ENCODE measurements around the gene ABCD3.
"Not testable (repeated sequence)": the region's sequence is repeated elsewhere in the genome, so short reads cannot be mapped to it uniquely, and the experiment has no call there.

ABCD3 gene

GRCh38 chr1:94413311-94413710 is 4.9 kb upstream of the ABCD3 start:
- in situ Hi-C loops (cut with MboI; ENCODE audit: low sequenced_read_pairs): no loop called here

GRCh38 chr1:94416901-94417727 is 1.1 kb upstream of the ABCD3 start:
- in situ Hi-C loops (cut with MboI; ENCODE audit: low sequenced_read_pairs): no loop called here

- in situ Hi-C loops (cut with MboI; ENCODE audit: low sequenced_read_pairs): no loop called here
Observed at GRCh38 chr1:94417728-94417977, 536 bp upstream of the ABCD3 start.

- in situ Hi-C loops (cut with MboI; ENCODE audit: low sequenced_read_pairs): no loop called here
Observed at GRCh38 chr1:94418664-94419655, 771 bp downstream of the ABCD3 start.

GRCh38 chr1:94422115-94422820 is 4.1 kb downstream of the ABCD3 start:
- in situ Hi-C loops (cut with MboI; ENCODE audit: low sequenced_read_pairs): no loop called here

GRCh38 chr1:94425821-94426484 is 7.8 kb downstream of the ABCD3 start:
- in situ Hi-C loops (cut with MboI; ENCODE audit: low sequenced_read_pairs): no loop called here

GRCh38 chr1:94426485-94426870 is 8.3 kb downstream of the ABCD3 start:
- in situ Hi-C loops (cut with MboI; ENCODE audit: low sequenced_read_pairs): not testable (repeated sequence)

- in situ Hi-C loops (cut with MboI; ENCODE audit: low sequenced_read_pairs): no loop called here
Observed at GRCh38 chr1:94428441-94428840, 10.3 kb downstream of the ABCD3 start.

- in situ Hi-C loops (cut with MboI; ENCODE audit: low sequenced_read_pairs): not testable (repeated sequence)
Observed at GRCh38 chr1:94428927-94429528, 10.8 kb downstream of the ABCD3 start.

GRCh38 chr1:94430066-94430465 is 11.9 kb downstream of the ABCD3 start:
- in situ Hi-C loops (cut with MboI; ENCODE audit: low sequenced_read_pairs): not testable (repeated sequence)

GRCh38 chr1:94433866-94434265 is 15.7 kb downstream of the ABCD3 start:
- in situ Hi-C loops (cut with MboI; ENCODE audit: low sequenced_read_pairs): no loop called here

- in situ Hi-C loops (cut with MboI; ENCODE audit: low sequenced_read_pairs): no loop called here
Observed at GRCh38 chr1:94434365-94435045, 16.3 kb downstream of the ABCD3 start.

GRCh38 chr1:94438692-94439276 is 20.6 kb downstream of the ABCD3 start:
- in situ Hi-C loops (cut with MboI; ENCODE audit: low sequenced_read_pairs): no loop called here

GRCh38 chr1:94440088-94440487 is 21.9 kb downstream of the ABCD3 start:
- in situ Hi-C loops (cut with MboI; ENCODE audit: low sequenced_read_pairs): no loop called here

- in situ Hi-C loops (cut with MboI; ENCODE audit: low sequenced_read_pairs): not testable (repeated sequence)
Observed at GRCh38 chr1:94443067-94443466, 24.9 kb downstream of the ABCD3 start.

- in situ Hi-C loops (cut with MboI; ENCODE audit: low sequenced_read_pairs): not testable (repeated sequence)
Observed at GRCh38 chr1:94444819-94445218, 26.6 kb downstream of the ABCD3 start.

- in situ Hi-C loops (cut with MboI; ENCODE audit: low sequenced_read_pairs): not testable (repeated sequence)
Observed at GRCh38 chr1:94445733-94446132, 27.5 kb downstream of the ABCD3 start.

GRCh38 chr1:94446177-94446576 is 28.0 kb downstream of the ABCD3 start:
- in situ Hi-C loops (cut with MboI; ENCODE audit: low sequenced_read_pairs): not testable (repeated sequence)

- in situ Hi-C loops (cut with MboI; ENCODE audit: low sequenced_read_pairs): not testable (repeated sequence)
Observed at GRCh38 chr1:94448741-94449140, 30.6 kb downstream of the ABCD3 start.
